K562 (cell line): ENCODE data around the gene CCDC68. TPM values are rescaled to one million over a fixed set of nuclear protein-coding genes. Genes with fewer than 3 reads are reported as not detected.

Source experiments
- ATAC-seq: fragments of 200-7000 bp; cut with Tn5 transposase; 3 replicates; pipeline ENCODE4 v1.9.1; 2020; ENCODE audit warnings: moderate library complexity
- BruUV-seq: library from RNA; stranded (reverse); fragments of 400-500 nt; replicated peaks from 2 replicates; lab custom pipeline; 2021; lab: Mats Ljungman, UMichigan
- CTCF ChIA-PET: fragments of 300-600 bp; formaldehyde crosslinking; extraction: SDS; loops from one replicate; lab custom pipeline; 2021; ENCODE audit warnings: low intra/inter-chr PET ratio; lab: Yijun Ruan, JAX
- POLR2A ChIA-PET: fragments of 300-600, 350-650 bp; sonication (Branson Sonifier 250); formaldehyde crosslinking; extraction: SDS; loops from one replicate; lab custom pipeline; 2021; ENCODE audit warnings: antibody characterized with exemption, inconsistent platforms; lab: Yijun Ruan, JAX
- DNase-seq, 4 experiments: peaks; one replicate each; pipeline versions ENCODE4 v3.0.0 to v3.0.0-alpha.2; 2011 to 2018; ENCODE audit warnings: low spot score in 3 of 4, mixed read lengths in 3 of 4; ENCODE audit errors: extremely low read depth in 1 of 4
- FAIRE-seq: peaks from 2 replicates; lab custom pipeline; 2011; peaks lifted over from hg19 to GRCh38; lab: Jason Lieb, UNC
- H2AFZ ChIP-seq: 2 replicates; pipeline ENCODE4 v1.6.0; 2011; ENCODE audit warnings: low read depth, low read length, control low read depth, inconsistent platforms
- H3K27ac ChIP-seq: fragments of 200-600 bp; 3 replicates; pipeline ENCODE4 v1.8.0; 2011; ENCODE audit warnings: low read depth, mild to moderate bottlenecking, control low read depth, inconsistent platforms, low read length, moderate library complexity, mixed read lengths; ENCODE audit errors: extremely low read depth
- H3K27me3 ChIP-seq, 2 experiments: fragments of 300-600 bp in 1 of 2; 2 replicates in 1 of 2; 3 replicates in 1 of 2; pipeline versions ENCODE4 v1.6.0 to v1.8.0; 2011; ENCODE audit warnings: inconsistent platforms in 2 of 2, low read length in 2 of 2, mild to moderate bottlenecking in 1 of 2, mixed read lengths in 1 of 2, moderate library complexity in 1 of 2; ENCODE audit not compliant: control insufficient read depth in 2 of 2, insufficient read depth in 2 of 2
- H3K36me3 ChIP-seq: fragments of 300-600 bp; 3 replicates; pipeline ENCODE4 v1.8.0; 2011; ENCODE audit warnings: mild to moderate bottlenecking, low read length, inconsistent platforms; ENCODE audit not compliant: control insufficient read depth, insufficient read depth
- H3K4me1 ChIP-seq, 2 experiments: fragments of 200-600 bp in 1 of 2; replicated peaks in 1 of 2; 2 replicates in 1 of 2; 3 replicates in 1 of 2; pipeline versions ENCODE4 v1.5.1 to v1.8.0; 2011; ENCODE audit warnings: inconsistent platforms in 2 of 2, low read length in 2 of 2, mild to moderate bottlenecking in 1 of 2, mixed read lengths in 1 of 2, moderate library complexity in 1 of 2; ENCODE audit not compliant: control insufficient read depth in 2 of 2, insufficient read depth in 2 of 2
- H3K4me2 ChIP-seq: 2 replicates; pipeline ENCODE4 v1.6.1; 2011; ENCODE audit warnings: low read length, control low read depth, inconsistent platforms, mixed read lengths; ENCODE audit not compliant: insufficient read depth
- H3K4me3 ChIP-seq: fragments of 200-600 bp; sonication (generic), shearing (Covaris generic); 2 replicates; pipeline ENCODE4 v1.5.1; 2016; ENCODE audit warnings: control low read depth, inconsistent platforms
- H3K79me2 ChIP-seq: fragments of 200-600 bp; 3 replicates; pipeline ENCODE4 v1.8.0; 2011; ENCODE audit warnings: low read length, inconsistent platforms; ENCODE audit not compliant: control insufficient read depth, insufficient read depth
- H3K9ac ChIP-seq, 2 experiments: 2 replicates each; pipeline versions ENCODE4 v1.6.0 to v1.6.1; 2011; ENCODE audit warnings: low read depth in 2 of 2, low read length in 2 of 2, control low read depth in 1 of 2, inconsistent platforms in 1 of 2, mild to moderate bottlenecking in 1 of 2, mixed read lengths in 1 of 2; ENCODE audit not compliant: insufficient read depth in 1 of 2
- H3K9me1 ChIP-seq: one replicate; pipeline ENCODE4 v1.6.0; 2011; ENCODE audit warnings: inconsistent platforms, mild to moderate bottlenecking, low read length, moderate library complexity; ENCODE audit not compliant: control insufficient read depth, insufficient read depth
- H3K9me3 ChIP-seq: replicated peaks from 2 replicates; pipeline ENCODE4 v1.5.1; 2011; ENCODE audit warnings: low read depth, low read length, inconsistent platforms; ENCODE audit not compliant: control insufficient read depth, insufficient read depth
- H4K20me1 ChIP-seq: replicated peaks from 2 replicates; pipeline ENCODE4 v1.6.1; 2011; ENCODE audit warnings: low read length, inconsistent platforms, mixed read lengths; ENCODE audit not compliant: control insufficient read depth, insufficient read depth
- ATF1 ChIP-seq, 2 experiments: fragments of 450-650 bp in 1 of 2; IDR thresholded peaks; 2 replicates each; pipeline ENCODE4 v1.6.1; 2016; ENCODE audit warnings: missing compliant biosample characterization in 1 of 2, missing genetic modification characterization in 1 of 2
- CHD2 ChIP-seq: IDR thresholded peaks from 2 replicates; pipeline ENCODE4 v1.6.1; 2011; ENCODE audit warnings: low read depth, low read length
- FOXJ3 ChIP-seq: sonication (generic); formaldehyde crosslinking; IDR thresholded peaks from 2 replicates; pipeline ENCODE4 v1.4.0; 2020; ENCODE audit warnings: mild to moderate bottlenecking, missing genetic modification reagents
- MAFF ChIP-seq: IDR thresholded peaks from 2 replicates; pipeline ENCODE4 v1.6.1; 2012; ENCODE audit warnings: low read length, improper control_type of control experiment
- PCBP1 ChIP-seq: fragments of 200-400 bp; formaldehyde crosslinking; IDR thresholded peaks from 2 replicates; pipeline ENCODE4 v1.6.1; 2018; ENCODE audit warnings: mild to moderate bottlenecking, low read depth, low read length; ENCODE audit not compliant: poor library complexity, severe bottlenecking
- RBFOX2 ChIP-seq: fragments of 200-400 bp; formaldehyde crosslinking; IDR thresholded peaks from 2 replicates; pipeline ENCODE4 v1.6.1; 2017; ENCODE audit warnings: low read depth, mild to moderate bottlenecking, low read length, moderate library complexity
- SMAD2 ChIP-seq: fragments of 150-350 bp; IDR thresholded peaks from 2 replicates; pipeline ENCODE4 v1.6.1; 2014; ENCODE audit warnings: low read depth, mild to moderate bottlenecking, low read length
- SP1 ChIP-seq: sonication (generic); formaldehyde crosslinking; IDR thresholded peaks from 2 replicates; pipeline ENCODE4 v1.8.1; 2022; ENCODE audit warnings: mild to moderate bottlenecking, missing genetic modification reagents
- STAG1 ChIP-seq: sonication (generic); formaldehyde crosslinking; IDR thresholded peaks from 2 replicates; pipeline ENCODE4 v1.5.0; 2020; ENCODE audit warnings: missing genetic modification reagents, borderline replicate concordance
- ZNF282 ChIP-seq: sonication (generic); formaldehyde crosslinking; IDR thresholded peaks from 2 replicates; pipeline ENCODE4 v1.8.1; 2023; ENCODE audit warnings: missing genetic modification reagents
- ZNF583 ChIP-seq: fragments of 250-450 bp; sonication (Bioruptor Pico); IDR thresholded peaks from 2 replicates; pipeline ENCODE4 v1.4.0; 2020
- ZNF586 ChIP-seq: fragments of 450-650 bp; formaldehyde crosslinking; conservative IDR thresholded peaks from 2 replicates; pipeline ENCODE4 v1.4.0; 2020; ENCODE audit warnings: mild to moderate bottlenecking, moderate library complexity
- WGBS: fragments of 100-300 bp; shearing (Covaris generic); methylation state at CpG from one replicate; pipeline ENCODE4 v1.1.6; 2016; ENCODE audit warnings: low coverage, mixed read lengths; ENCODE audit not compliant: insufficient coverage; ENCODE audit errors: missing lambda C conversion rate; 5-methylcytosine and 5-hydroxymethylcytosine counted together
- in situ Hi-C: fragments of 300-500 bp; cut with MboI; formaldehyde crosslinking; loops from 4 replicates; pipeline ENCODE4 v1.15.0; 2018; ENCODE audit warnings: inconsistent platforms, mixed read lengths
- intact Hi-C: fragments of 100-400 bp; cut with micrococcal nuclease; formaldehyde crosslinking; loops from 2 replicates; pipeline ENCODE4 v1.14.2; 2022
- polyA plus RNA-seq, 8 experiments: library from polyadenylated mRNA; depleted of rRNA in 4 of 8; stranded (reverse) in 5 of 8; unstranded in 3 of 8; fragments of >200 nt; fragmentation: Nextera tagmentation in 2 of 8; fragmentation: Illumina TruSeq in 1 of 8; extraction: Ambion mirVana in 2 of 8; extraction: Trizol in 1 of 8; gene quantifications; 2 replicates each; pipeline versions ENCODE4 v1.2.1 to v1.2.3, GENCODE V29; 2011 to 2014; ENCODE audit warnings: inconsistent platforms in 1 of 8, missing spikeins in 1 of 8
- total RNA-seq, 7 experiments: library from RNA; depleted of rRNA in 6 of 7; stranded (reverse); fragments of >200 nt in 6 of 7; fragmentation: Illumina TruSeq in 2 of 7; extraction: Trizol in 2 of 7; gene quantifications; 2 replicates each; pipeline versions ENCODE4 v1.2.1 to v1.2.3, GENCODE V29; 2011 to 2021; ENCODE audit warnings: low replicate concordance in 1 of 7
- TF ChIP-seq, protein P1 (sequence below): fragments of 450-650 bp; IDR thresholded peaks from 2 replicates; pipeline ENCODE4 v1.6.1; 2016; ENCODE audit warnings: missing biosample characterization, missing genetic modification characterization
- TF ChIP-seq, protein P2 (sequence below): sonication (generic); formaldehyde crosslinking; IDR thresholded peaks from 2 replicates; pipeline ENCODE4 v1.8.0; 2022; ENCODE audit warnings: mild to moderate bottlenecking, missing genetic modification reagents
- TF ChIP-seq, protein P3 (sequence below): fragments of 250-450 bp; sonication (Bioruptor Pico); IDR thresholded peaks from 2 replicates; pipeline ENCODE4 v1.8.0; 2021; ENCODE audit warnings: borderline replicate concordance, mild to moderate bottlenecking, moderate library complexity; ENCODE audit not compliant: poor library complexity, severe bottlenecking

Gene CCDC68
- total and polyA plus RNA-seq, 9 of the 15 experiments (the other 6 are each of a cell fraction or from before 2014, with no cell fraction given) = 0.28 to 4.5 (median 1.4) TPM

DNA sequence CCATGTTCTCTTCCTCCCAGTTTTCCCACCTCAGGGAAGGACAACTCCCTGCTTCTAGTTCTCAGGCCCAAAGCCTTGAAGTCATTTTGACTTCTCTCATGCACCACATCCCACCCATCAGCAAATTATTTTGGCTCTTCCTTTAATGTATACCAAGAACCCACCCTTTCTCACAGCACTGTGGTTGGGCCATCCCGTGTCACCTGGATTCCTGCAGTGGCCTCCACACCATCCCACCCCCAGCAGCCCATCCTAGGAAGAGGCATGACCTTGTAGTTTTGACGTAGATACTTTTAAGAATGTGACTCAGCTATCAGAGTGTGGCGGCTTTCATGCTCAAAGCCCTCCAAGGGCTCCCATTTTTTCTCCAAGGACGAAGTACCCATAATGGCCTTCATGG, 25.6 kb upstream of the CCDC68 start:
- Histone ChIP-seq H3K4me2 (no peak overlapping the region), H3K27me3 (no peaks in the 10 kb centered on the region), H3K9ac (no peak overlapping the region), H2AFZ (no peak overlapping the region), H4K20me1 (no peaks in the 10 kb centered on the region), H3K9me1 (no peaks in the 10 kb centered on the region), H3K36me3 (no peaks in the 10 kb centered on the region), H3K4me1 (no peaks in the 10 kb centered on the region), H3K4me3 (no peak overlapping the region), H3K9me3 (no peaks in the 10 kb centered on the region), H3K79me2 (no peaks in the 10 kb centered on the region), H3K27ac (no peak overlapping the region)
- in situ Hi-C loops (loop anchor here (5.0 kb wide), 1 partner anchor 308 kb away; no protein-coding TSS in a partner anchor), intact Hi-C loops (loop anchor here (10.0 kb wide), 1 partner anchor 540 kb away; no protein-coding TSS in a partner anchor)
- no peak for FAIRE-seq
- BruUV-seq = no TSS peak
- 13% methylated on average over 3 of the region's 4 CpGs for WGBS
- ChIA-PET POLR2A (no interaction called here), CTCF (no interaction called here)
- no peak for TF ChIP-seq SP1 (CRISPR knock-in tag)
- TF ChIP-seq, protein P1, sequence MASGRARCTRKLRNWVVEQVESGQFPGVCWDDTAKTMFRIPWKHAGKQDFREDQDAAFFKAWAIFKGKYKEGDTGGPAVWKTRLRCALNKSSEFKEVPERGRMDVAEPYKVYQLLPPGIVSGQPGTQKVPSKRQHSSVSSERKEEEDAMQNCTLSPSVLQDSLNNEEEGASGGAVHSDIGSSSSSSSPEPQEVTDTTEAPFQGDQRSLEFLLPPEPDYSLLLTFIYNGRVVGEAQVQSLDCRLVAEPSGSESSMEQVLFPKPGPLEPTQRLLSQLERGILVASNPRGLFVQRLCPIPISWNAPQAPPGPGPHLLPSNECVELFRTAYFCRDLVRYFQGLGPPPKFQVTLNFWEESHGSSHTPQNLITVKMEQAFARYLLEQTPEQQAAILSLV (tag) = no peak
- ATAC-seq = no peak
- no peak for DNase-seq

DNA sequence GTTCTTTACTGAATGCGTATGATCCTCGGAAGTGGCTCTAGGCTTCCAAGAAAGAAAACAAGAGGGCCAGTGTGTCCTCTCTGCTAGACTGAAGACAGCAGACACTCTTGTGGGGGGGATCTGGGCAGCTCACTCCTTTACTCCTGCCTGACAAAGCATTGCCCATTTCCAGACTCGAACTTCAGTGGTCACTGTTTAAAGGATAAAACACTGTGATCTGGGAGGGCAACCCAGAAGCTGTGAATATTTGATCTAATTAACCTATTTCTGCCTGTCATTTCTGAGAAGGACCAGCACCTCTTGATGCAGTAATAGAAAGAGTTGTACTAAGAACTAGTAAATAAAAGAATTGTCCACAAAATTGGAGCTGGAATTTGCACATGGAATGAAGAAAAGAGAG, 24.5 kb upstream of the CCDC68 start:
- Histone ChIP-seq H3K4me3 (no peak overlapping the region), H3K27me3 (no peaks in the 10 kb centered on the region), H3K27ac (no peak overlapping the region), H3K9ac (no peak overlapping the region), H2AFZ (no peak overlapping the region), H3K4me2 (no peak overlapping the region), H3K9me3 (no peaks in the 10 kb centered on the region), H4K20me1 (no peaks in the 10 kb centered on the region), H3K4me1 (no peaks in the 10 kb centered on the region), H3K9me1 (no peaks in the 10 kb centered on the region), H3K36me3 (no peaks in the 10 kb centered on the region), H3K79me2 (no peaks in the 10 kb centered on the region)
- CTCF ChIA-PET = interaction anchor here (1.9 kb wide), 1 partner anchor 304 kb away, joined by 16 read pairs; no protein-coding TSS in a partner anchor
- intact Hi-C loops (loop anchor here (1.0 to 10.0 kb wide), 3 partner anchors 67 to 539 kb away; no protein-coding TSS in a partner anchor), in situ Hi-C loops (loop anchor here (5.0 kb wide), 1 partner anchor 306 kb away; no protein-coding TSS in a partner anchor)
- POLR2A ChIA-PET = no interaction called here
- BruUV-seq = no TSS peak
- FAIRE-seq (no peak), ATAC-seq (no peak), DNase-seq (no peak)
- WGBS = no CpG with 5 or more reads among the region's 3 CpGs
- TF ChIP-seq MAFF (no peak), RBFOX2 (no peak), FOXJ3 (CRISPR knock-in tag) (no peak), ZNF586 (CRISPR knock-in tag) (no peak), STAG1 (CRISPR knock-in tag) (no peak), CHD2 (no peak), ZNF583 (CRISPR knock-in tag) (no peak), ZNF282 (CRISPR knock-in tag) (no peak), ATF1 (CRISPR knock-in tag; IDR thresholded peaks at IDR 0.05) (no peak), ATF1 (tag; IDR thresholded peaks at IDR 0.05) (no peak), SMAD2 (no peak), PCBP1 (no peak)
- TF ChIP-seq, protein P2, sequence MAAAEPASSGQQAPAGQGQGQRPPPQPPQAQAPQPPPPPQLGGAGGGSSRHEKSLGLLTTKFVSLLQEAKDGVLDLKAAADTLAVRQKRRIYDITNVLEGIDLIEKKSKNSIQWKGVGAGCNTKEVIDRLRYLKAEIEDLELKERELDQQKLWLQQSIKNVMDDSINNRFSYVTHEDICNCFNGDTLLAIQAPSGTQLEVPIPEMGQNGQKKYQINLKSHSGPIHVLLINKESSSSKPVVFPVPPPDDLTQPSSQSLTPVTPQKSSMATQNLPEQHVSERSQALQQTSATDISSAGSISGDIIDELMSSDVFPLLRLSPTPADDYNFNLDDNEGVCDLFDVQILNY (CRISPR knock-in tag) = no peak
- TF ChIP-seq, protein P3, sequence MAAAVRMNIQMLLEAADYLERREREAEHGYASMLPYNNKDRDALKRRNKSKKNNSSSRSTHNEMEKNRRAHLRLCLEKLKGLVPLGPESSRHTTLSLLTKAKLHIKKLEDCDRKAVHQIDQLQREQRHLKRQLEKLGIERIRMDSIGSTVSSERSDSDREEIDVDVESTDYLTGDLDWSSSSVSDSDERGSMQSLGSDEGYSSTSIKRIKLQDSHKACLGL (CRISPR knock-in tag) = no peak
